Fibroblast of pulmonary artery (primary cell): ENCODE measurements around the gene RPS6KA1.

Experiments used
- DNase-seq: peaks from one replicate; pipeline ENCODE4 v3.0.0-alpha.2; 2010; ENCODE audit warnings: low read depth
- H3K4me3 ChIP-seq: replicated peaks from 2 replicates; pipeline ENCODE4 v1.5.1; 2011; ENCODE audit warnings: low read depth, mild to moderate bottlenecking, control low read depth, low read length, moderate library complexity
- CTCF ChIP-seq: IDR thresholded peaks from 2 replicates; pipeline ENCODE4 v1.5.1; 2011; ENCODE audit warnings: mild to moderate bottlenecking, control low read depth, low read length, inconsistent platforms; ENCODE audit errors: missing control alignments

The RPS6KA1 gene

GRCh38 chr1:26560403-26560780 is 30.8 kb downstream of the RPS6KA1 start:
- H3K4me3 ChIP-seq = no peak overlapping the region
- TF ChIP-seq CTCF = no peak

GRCh38 chr1:26570287-26570686 is 40.7 kb downstream of the RPS6KA1 start:
- no peak overlapping the region for H3K4me3 ChIP-seq
- peak; percentile 56 for DNase-seq
- no peak for TF ChIP-seq CTCF

More at GRCh38 chr1:26560403-26560780, 30.8 kb downstream of the RPS6KA1 start:
- no peak for DNase-seq

- DNase-seq = no peak
- H3K4me3 ChIP-seq = no peak overlapping the region
- TF ChIP-seq CTCF = no peak
Measured at GRCh38 chr1:26571381-26571780, 41.8 kb downstream of the RPS6KA1 start.

- no peak for TF ChIP-seq CTCF
- no peak overlapping the region for H3K4me3 ChIP-seq
- no peak for DNase-seq
Measured at GRCh38 chr1:26574018-26574417, 44.5 kb downstream of the RPS6KA1 start.

GRCh38 chr1:26574719-26575251 is 45.2 kb downstream of the RPS6KA1 start:
- no peak overlapping the region for H3K4me3 ChIP-seq
- no peak for TF ChIP-seq CTCF
- DNase-seq = peak; percentile 60

- no peak for DNase-seq
- TF ChIP-seq CTCF = no peak
- no peak overlapping the region for H3K4me3 ChIP-seq
Measured at GRCh38 chr1:26575348-26575747, 45.8 kb downstream of the RPS6KA1 start.

GRCh38 chr1:26578167-26578566 is 48.6 kb downstream of the RPS6KA1 start:
- no peak for TF ChIP-seq CTCF
- no peak for DNase-seq
- no peak overlapping the region for H3K4me3 ChIP-seq
